Amniotic epithelial cell (primary cell): Measurements from ENCODE around the gene IKZF1.

Experiments used
- DNase-seq: peaks from one replicate; pipeline ENCODE4 v3.0.0-alpha.2; 2010; ENCODE audit warnings: low read depth

IKZF1 gene

DNA sequence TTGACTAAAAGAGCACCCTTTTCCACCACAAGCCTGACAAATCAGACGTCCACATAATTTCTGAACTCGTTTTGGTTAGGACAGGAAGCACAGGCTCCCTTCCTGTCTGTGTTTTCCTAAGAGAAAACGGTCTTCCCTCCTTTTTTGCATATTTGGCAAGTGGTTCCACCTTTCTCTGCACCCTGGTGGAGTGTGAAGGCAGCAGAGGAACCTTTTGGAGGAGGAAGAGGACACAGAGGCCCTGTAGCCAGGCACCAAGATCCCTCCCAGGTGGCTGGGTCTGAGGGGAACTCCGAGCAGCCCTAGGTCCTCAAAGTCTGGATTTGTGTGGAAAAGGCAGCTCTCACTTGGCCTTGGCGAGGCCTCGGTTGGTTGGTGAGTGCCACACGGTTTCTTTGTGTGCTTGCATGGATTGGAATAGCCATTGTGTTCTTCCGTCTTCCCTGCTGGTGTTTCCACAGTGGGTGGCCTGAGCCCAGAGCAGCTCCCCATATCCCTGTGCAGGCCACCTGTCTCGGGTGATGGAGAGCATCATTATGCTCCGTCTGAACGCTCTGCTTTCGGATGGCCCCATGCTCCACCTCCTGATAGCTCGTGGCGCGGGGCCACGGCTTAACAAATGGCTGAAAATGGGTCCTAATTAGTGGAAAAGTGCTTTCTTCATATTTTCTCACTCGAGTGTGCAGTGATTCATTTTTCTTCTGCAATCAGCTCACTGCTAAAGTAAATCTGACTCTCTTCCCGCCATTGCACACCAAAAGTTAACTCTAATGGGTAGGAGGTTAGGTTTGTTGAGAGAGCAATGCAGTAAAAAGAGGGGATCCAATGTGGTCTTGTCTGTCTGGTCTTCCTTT, 4.2 kb downstream of the IKZF1 start:
- no peak for DNase-seq

DNA sequence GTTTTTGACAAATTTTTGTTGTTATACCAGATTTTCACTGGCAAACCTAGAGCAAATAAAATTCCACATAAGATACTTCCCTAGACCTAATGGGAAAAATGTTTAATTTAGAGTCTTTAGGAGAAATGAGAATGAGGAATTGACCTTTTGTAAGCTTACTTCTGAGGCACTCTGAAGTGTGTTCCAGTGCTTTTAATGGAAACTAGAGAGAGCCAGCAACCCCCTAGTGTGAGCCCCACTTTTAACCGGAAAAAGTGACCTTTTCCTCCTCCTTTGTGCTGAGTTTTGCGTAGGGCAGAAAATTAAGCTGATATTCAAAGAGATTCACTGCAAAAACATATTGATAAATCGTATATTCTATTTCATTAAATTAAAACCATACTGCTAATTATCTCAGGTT, 5.2 kb downstream of the IKZF1 start:
- no peak for DNase-seq

DNA sequence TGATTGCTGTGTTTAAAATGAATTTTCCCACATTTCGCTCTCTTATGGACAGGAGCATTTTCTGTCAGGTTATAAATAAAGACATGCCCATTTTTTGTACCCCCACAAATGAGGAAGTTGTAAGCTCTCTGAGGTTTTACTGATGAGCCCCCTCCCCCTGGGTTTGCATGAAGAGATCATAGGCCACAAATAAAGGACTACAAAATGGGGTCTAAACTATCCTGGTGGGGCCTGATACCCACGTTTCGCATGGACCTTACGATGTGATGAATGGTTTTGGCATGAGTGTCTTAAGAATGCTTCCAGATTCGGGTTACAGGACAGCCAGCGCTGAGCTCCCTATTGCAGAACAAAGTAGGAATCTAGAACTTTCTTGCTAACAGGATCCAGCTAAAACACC, 5.8 kb downstream of the IKZF1 start:
- DNase-seq: no peak

DNA sequence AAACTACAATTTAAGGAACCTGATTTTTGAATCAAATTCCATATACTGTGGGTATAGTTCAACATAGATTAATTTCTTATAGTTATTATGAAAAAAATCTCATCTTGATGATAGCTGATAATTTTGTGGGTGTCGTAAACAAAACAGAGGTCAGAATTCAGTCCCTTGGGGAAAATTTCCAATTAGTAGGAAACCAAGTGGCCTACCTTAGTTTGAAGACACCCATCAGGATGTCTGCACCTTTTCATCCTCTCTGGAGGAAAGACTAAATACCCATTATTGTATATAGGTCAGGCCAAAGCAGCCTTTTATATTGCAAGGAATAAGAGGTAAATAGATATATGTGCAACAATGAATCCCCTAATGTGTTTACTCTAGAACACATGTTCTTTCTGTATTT, 6.4 kb downstream of the IKZF1 start:
- no peak for DNase-seq

DNA sequence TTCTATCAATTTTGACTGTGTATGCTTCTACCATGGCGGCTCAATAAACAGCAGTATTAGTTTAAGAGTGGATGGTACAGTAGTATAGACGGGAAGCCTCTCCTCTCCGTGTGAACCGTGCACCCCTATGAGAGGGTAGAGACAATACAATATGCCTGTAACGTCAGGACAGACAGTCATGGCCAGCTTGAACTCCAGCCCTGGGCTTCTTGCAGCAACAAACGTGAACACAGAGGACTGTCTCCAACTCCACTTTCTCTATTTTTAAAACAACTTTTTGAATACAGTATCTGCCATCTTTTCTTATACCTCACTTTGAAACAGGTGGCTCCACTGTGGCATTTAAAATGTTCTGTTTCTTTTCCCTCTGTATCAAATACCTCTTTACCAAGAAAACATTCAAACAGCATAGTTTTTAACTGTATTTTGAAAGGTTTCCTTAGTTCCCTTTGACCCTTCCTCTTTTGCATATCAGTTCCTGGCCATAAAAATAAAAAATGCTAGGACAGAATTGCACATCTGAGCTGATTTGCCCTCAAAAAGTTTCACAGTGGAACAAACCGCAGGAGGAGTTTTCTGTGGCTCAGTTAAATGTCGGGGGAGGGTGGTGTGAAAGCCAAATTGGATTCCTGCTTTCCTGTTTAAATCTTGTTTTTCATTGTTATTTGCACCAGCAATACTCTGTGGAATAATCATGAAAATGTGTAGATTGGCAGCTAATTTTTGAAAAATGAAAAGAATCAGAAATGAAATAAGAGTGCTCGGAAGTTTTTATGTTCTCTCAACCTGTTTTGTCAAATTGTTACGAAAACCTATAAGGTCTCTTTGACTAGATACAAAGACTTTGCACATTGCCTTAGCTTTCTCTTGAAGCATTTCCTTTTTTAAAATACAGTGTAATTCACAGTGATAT, 8.0 kb downstream of the IKZF1 start:
- DNase-seq: no peak

DNA sequence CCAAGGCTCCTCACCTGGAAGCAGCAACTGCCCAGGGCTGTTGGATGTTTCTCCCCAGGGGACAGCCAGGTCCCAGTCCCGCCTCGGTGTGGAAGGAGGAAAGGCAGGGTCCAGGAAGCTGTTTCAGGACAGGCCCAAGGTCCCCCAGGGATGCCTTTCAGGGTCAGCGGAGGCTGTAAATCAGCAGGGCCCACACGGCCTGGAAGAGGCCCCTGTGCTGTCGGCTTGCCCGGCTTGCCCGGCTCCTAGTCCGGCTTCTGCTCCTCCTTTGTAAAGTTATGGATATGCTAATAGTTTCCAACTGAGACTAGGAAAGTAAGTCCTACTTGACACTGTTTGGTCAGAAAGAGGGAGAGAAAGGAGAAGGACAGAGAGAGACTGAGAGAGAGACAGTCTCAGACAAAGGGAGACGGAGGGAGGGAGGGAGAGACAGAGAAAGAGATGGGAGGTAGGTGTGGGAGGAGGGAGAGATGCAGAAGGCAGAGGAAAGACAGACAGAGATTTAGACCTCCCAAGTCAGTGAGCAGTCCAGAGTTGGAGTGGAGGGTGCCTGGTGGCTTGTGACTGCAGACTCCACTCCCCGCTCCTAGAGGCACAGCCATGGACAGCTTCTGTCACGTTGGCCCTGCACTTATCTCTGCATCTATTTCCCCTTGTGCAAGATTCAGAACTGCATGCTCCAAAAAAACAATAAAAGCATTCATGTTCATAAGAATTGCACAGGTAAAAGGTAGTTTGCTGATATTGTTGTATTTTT, 10.5 kb downstream of the IKZF1 start:
- DNase-seq: no peak

DNA sequence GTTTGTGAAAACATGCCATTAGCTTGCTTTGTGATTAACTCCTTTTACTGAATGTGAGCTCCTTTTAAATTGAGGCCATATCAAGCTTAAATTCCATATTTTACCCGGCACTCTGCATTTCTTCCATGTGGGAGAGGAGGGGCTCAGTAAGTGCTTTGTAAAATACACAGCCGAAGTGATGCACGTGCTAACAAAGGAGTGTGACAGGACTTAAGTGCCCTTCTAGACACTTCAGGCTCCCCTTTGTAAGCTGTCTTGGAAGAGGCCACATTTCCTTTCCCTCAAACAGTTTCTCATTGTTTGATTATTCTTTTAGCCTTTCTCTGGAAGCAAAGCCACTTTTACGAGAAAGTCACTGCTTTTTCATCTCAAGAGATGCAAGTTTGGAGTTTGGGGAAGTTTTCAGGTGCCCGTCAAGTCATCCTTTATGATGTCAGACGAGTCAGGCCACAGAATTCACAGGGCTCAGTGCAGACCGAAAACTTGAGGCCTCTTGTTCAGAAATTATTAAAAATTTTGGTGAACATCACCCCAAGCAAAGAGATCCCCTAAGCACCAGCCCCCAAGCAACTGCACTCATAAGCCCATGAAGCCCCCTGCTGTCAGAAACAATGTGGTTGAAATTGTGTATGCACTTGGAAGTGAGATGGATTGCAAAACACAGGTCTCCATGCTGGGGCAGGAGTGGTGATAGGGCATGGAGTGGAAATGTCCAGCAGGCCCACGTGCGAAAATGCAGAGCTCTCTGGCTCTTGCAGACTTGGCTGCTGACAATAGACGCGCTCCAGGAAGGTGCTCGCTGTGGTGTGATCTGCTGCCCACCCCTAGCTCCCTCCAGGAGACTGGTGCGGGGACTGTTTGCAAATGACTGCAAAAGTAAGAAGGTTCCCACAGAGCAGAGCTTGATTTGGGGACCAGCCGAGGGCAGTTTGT, 11.5 kb downstream of the IKZF1 start:
- DNase-seq: no peak

DNA sequence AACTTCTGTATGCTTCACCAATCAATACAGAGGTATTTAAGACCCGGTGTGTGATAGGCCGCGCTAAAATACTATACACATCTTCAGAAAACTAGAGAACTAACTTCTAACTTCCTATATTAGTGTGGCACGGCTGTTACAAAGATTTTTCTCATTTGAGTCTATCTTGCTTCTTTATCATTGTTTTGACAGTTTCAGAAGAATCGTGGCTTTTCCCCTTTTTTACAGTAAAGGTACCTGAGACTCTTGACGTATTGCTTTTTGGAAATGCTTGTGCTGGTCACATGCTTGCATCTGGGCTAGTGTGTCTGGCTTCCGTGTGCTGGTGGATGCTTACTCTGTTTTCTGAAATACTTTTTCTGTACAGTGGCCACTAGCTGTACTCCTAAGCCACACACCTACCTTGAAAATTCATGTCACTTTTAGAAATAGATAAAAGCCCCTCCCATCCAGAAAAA, 12.7 kb downstream of the IKZF1 start:
- no peak for DNase-seq

DNA sequence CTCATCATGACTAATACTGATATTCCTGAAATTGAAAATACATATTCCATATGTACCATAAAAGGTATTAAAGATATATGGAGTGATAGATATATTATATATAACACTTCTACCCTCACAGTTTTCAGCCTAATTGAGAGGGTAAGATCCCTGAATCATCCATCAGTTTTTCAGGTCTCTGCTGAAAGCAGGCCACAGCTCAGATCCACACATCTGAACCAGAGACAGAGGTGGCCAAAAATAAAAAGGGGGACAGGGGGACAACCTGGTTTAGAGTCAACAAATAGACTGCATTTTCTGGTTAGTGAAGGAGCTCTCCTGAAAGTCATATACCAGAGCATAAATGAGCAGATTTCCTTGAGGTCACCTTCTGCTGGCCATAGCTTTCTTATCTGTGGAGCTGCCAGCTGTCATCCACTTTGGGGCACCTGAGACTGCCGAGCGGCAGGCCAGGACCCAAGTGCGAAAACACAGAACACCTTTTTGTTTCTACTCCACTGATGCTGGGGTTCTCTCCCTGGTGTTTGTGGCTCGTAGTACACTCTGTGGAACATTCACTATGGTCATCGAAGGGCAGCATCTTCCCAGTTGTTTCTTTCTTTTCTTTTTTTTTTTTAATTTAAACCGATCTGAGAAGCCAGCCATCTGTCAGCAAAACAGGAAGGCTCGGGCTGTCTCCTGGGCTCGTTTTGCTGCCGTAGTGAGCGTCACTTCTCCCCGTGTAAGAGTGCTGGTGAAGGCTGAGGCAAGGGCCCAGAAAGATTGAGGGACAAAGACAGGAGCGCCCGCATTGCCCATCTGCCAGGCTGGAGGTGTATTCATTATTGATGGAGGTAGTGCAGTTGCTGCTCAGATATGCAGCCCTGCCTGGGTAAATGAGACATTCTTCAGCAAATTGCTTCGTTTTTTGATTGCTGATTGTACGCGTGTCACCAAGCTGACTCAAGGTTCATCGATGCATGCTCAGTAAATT, 13.5 kb downstream of the IKZF1 start:
- DNase-seq: no peak

DNA sequence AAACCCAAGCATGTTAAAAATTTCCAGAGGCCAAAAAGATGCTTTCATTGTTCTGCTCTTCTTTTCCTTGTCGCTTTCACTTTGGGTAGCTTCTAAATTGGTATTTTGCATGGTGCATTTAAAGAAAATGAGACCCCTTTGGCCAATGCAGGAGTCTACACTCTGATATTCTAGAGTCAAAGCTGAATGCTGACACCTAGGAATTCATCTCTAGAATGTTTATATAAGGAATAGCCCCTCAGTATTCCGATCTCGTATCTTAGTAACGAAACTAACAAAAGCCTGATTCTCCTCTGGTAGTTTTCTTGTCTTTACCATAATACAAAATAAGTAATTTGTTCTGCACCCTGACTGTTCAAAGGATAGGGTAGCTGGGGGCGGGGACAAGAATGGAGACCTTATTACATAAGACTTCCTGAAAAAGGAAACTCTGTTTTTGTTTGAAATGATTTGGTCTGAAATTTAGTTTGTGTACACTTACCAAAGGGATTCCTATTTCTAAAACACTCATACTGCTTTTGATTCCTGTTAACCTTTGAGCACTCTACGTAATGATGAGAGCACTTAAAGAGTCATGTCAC, 17.1 kb downstream of the IKZF1 start:
- DNase-seq: no peak

DNA sequence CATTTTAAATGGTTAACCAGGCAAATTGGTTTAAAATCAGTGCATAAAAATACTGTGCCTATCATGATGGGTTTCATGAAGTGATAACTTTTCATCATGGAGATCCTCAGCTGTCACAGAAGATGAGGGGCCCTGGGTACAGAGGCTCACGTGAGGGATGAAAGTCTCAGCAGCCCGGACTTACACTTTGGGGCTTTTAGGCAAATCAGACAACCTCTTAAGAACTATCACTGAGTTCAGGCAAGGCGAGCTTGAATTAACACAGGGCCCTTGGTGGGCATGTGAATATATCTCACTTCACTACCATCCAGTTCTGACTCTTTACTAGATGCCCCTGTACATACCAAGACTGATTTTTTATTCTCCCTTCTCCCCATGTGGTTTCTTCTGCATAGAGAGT, 19.6 kb downstream of the IKZF1 start:
- DNase-seq: no peak

DNA sequence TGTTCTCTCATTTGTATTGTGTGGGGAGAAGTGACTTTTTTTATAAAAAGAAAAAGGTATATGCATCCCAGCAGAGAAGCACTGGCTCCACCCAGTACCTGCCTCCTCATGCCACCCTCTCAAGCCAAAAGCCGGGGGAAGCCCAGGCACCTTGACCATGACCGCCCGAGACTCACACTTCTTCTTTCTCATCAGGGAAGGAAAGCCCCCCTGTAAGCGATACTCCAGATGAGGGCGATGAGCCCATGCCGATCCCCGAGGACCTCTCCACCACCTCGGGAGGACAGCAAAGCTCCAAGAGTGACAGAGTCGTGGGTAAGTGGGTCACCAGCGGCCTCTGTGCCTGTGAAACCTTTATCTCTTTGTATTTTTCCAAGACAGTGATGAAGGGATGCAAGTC, 22.9 kb downstream of the IKZF1 start:
- no peak for DNase-seq

DNA sequence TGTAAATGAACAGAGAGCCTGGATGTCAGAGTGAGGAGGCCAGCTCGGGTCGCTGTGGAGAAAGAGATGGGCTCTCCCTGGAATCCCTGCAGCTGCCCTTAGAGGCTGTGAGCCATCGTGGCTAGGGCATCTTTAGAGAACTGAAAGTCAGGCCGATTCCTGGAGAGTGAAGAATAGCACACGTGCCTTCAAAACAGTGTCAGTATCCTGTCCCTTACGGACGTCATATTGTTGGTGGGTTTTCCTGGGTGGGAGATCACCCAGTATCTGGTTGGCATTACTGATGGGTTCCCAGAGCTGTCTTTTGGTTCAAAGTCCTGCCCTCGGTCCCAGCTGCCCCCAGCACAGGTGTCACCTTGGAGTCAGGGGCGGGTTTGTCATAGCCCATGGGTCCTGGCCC, 25.3 kb downstream of the IKZF1 start:
- DNase-seq: no peak

DNA sequence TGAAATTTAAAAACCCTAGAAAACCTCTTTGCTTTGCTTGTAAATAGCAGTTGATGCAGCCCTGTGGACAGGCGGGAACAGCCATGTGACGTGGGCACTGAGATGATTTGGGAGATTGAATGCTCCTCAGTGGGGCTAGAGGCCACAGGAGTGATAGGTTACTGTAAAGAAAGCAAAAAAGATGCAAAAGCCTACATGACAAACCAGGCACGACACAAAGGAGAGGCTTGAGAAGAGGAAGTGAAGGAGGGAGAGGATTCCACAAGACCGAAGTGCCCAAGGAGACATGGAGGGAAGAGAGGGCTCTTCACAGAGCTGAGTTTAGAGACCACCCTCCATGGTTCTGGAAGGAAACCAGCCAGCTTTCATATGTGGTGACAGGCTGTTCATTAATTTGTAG, 25.7 kb downstream of the IKZF1 start:
- DNase-seq: no peak

DNA sequence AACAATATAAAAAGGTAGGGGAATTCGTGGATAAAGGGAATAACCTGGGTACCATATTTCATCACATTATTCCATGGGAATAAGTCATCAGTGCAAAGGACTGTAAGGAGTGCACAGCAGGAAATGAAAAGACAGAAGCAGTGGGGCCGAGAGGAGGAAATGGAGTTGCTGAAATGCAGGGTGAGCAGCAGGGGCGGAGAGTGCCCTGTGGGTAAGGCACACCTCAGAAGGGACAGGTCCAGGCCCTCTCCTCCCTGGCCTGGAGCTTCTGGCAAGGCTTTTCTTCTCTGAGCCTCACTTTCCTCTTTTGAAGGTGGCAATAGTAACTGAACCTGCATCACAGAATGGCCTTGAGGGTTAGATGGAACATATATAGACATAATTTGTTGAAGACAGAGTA, 26.2 kb downstream of the IKZF1 start:
- DNase-seq: no peak

DNA sequence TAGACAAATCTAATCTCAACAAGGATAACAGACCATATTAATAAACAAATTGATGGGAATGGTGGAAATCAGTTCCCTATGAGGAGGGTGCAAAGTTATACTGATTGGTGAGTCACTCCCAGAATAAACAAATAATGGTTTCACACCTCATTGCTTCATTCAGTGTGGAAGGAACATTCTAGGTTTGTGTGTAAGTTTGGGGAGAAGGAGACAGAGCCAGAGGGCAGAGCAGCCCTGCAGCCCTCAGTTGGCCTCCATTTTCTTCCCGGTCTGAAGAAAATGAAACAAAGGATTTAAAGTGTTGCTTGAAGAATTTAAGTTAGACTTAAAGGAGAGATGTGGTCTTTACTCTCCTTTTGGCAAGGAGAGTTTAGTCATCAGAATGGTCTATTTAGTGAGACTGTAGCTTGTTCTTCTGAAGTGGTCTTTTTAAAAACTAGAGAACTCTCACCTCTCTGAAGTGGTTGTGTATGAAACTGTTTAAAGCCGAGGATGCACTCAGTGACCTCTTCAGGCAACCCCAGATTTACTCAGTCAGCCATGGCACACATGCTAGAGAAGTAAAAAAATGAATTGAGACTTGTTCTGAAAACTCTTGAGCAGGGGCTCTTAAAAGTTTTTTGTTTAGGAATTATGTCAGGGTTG, 27.2 kb downstream of the IKZF1 start:
- no peak for DNase-seq

DNA sequence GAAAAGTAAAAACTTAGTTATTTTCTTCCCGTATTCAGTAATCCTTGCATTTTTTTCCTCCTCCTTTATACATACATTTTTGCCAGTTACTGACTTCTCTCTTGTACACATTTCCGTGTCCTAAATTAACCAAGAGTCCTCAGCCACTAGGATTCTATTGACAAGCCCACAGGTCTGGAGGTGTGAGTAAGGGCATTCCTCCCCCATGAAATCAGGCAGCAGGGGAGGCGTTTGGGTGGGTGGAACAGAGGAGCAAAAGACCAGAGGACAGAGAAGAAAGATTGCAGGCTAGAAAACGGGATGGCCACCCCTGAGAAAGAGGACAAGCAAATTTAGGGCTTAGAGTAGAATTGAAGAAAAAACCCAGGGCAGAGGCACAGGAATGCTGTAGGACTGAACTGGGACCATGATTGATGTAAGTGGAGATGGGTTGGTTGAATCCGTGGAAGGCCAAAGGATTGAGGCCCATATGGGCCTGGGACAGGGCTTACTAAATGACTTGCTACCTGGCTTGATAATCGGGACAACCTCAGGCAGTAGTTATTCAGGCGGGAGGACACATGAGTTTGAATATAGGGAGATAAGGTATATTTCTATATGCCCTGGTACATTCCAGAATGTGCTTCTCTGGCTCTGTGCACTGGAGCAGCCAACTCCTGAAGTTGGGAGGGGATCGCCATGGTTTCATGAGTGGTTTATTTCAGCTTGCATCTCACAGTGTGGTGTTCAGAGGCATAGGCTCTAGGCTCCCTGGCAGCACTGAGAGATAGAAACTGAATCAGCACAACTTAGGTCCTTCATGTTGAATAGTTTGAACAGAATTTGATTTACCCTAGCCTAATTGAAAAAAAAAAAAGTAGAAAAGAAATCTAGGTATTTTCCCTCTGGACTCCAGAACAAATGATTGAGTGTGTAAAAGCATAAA, 28.0 kb downstream of the IKZF1 start:
- DNase-seq: no peak

DNA sequence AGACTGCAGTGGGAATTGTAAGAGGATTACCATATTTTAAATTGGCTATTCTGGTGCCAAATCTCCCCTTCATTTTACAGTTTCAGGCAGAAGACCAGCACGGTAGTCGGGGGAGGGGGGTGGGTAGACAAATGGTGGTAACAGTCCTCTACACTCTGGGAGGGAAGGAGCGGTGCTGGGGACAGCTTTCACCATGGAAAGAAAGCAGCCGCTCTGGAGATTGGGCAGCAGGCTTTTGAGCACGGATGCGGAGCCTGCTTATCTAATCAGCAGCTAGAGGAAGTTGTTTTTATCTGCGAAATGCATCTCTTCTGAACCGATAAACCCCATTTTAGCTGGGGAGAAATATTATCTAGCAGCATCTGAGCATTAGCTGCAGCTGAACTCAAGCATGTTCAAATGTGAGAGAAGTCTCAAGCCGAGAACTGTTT, 28.7 kb downstream of the IKZF1 start:
- no peak for DNase-seq
